Measurements from ENCODE around the gene FEN1.

DNA sequence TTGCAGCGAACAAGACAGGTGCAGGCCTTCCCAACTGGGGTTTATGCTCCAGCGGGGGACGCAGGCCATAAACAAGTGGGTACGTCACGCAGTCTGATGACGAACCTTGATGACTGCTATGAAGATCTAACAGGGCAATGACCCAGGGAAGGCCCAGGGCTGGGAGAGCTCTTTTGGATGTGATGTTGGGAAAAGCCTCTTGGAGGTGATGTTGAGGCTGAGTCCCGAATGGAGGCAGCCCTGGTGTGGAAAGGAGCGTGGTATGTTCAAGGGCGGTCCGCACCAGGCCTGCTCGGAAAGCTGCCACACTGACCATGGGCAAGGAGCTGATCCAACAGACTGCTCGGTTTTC is 41.2 kb downstream of the FEN1 start:
- no peak for TF ChIP-seq POLR2AphosphoS5 (IDR thresholded peaks at IDR 0.05; ENCODE audit: low read depth, low read length)
- no peak for TF ChIP-seq TAF1 (IDR thresholded peaks at IDR 0.05; ENCODE audit: borderline replicate concordance, low read depth, low read length)
